Esophagus squamous epithelium (tissue), 4 donors: Measurements from ENCODE around the gene NPEPPS.
"Not testable (repeated sequence)": the region's sequence is repeated elsewhere in the genome, so short reads cannot be mapped to it uniquely, and the experiment has no call there.

Experiments
- POLR2A ChIP-seq, 4 donors: fragments of 450-650 bp; IDR thresholded peaks; one replicate each; pipeline ENCODE4 v1.6.1; 2017; ENCODE audit warnings: antibody characterized with exemption in 4 of 4, mild to moderate bottlenecking in 4 of 4, moderate library complexity in 3 of 4
- TF ChIP-seq, protein P1 (sequence below), 6 experiments: fragments of 450-650 bp in 4 of 6; fragments of 200-600 bp in 2 of 6; sonication (generic) in 2 of 6; IDR thresholded peaks; one replicate each; pipeline ENCODE4 v1.5.1; 2016 to 2019; ENCODE audit warnings: antibody characterized with exemption in 6 of 6, mild to moderate bottlenecking in 4 of 6, moderate library complexity in 4 of 6

DNA sequence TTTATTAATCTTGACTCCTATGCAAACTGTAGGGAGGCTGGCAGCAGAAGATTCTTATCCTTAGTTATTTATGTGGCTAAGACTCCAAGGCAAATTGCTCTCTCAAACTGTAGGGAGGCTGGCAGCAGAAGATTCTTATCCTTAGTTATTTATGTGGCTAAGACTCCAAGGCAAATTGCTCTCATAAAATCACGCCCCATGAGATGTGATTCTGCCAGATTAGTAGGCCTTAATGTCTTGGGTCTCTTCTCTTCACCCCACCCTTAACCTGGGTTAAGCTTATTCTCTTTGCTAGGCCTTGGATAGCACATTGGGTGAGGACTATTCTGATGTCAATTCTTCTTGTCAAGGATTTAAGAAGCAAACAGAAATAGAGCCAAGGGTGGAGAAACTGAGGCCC, 9.5 kb upstream of the NPEPPS start:
- TF ChIP-seq POLR2A (IDR thresholded peaks at IDR 0.05) = not testable (repeated sequence)
- TF ChIP-seq, protein P1, sequence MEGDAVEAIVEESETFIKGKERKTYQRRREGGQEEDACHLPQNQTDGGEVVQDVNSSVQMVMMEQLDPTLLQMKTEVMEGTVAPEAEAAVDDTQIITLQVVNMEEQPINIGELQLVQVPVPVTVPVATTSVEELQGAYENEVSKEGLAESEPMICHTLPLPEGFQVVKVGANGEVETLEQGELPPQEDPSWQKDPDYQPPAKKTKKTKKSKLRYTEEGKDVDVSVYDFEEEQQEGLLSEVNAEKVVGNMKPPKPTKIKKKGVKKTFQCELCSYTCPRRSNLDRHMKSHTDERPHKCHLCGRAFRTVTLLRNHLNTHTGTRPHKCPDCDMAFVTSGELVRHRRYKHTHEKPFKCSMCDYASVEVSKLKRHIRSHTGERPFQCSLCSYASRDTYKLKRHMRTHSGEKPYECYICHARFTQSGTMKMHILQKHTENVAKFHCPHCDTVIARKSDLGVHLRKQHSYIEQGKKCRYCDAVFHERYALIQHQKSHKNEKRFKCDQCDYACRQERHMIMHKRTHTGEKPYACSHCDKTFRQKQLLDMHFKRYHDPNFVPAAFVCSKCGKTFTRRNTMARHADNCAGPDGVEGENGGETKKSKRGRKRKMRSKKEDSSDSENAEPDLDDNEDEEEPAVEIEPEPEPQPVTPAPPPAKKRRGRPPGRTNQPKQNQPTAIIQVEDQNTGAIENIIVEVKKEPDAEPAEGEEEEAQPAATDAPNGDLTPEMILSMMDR (IDR thresholded peaks at IDR 0.05) = not testable (repeated sequence)
